Fibroblast of pulmonary artery (primary cell): ENCODE data around the gene TSHB.

Experiments used
- DNase-seq: peaks from one replicate; pipeline ENCODE4 v3.0.0-alpha.2; 2010; ENCODE audit warnings: low read depth
- H3K4me3 ChIP-seq: replicated peaks from 2 replicates; pipeline ENCODE4 v1.5.1; 2011; ENCODE audit warnings: low read depth, mild to moderate bottlenecking, control low read depth, low read length, moderate library complexity
- TF ChIP-seq, protein P1 (sequence below): IDR thresholded peaks from 2 replicates; pipeline ENCODE4 v1.5.1; 2011; ENCODE audit warnings: mild to moderate bottlenecking, control low read depth, low read length, inconsistent platforms; ENCODE audit errors: missing control alignments

TSHB gene

DNA sequence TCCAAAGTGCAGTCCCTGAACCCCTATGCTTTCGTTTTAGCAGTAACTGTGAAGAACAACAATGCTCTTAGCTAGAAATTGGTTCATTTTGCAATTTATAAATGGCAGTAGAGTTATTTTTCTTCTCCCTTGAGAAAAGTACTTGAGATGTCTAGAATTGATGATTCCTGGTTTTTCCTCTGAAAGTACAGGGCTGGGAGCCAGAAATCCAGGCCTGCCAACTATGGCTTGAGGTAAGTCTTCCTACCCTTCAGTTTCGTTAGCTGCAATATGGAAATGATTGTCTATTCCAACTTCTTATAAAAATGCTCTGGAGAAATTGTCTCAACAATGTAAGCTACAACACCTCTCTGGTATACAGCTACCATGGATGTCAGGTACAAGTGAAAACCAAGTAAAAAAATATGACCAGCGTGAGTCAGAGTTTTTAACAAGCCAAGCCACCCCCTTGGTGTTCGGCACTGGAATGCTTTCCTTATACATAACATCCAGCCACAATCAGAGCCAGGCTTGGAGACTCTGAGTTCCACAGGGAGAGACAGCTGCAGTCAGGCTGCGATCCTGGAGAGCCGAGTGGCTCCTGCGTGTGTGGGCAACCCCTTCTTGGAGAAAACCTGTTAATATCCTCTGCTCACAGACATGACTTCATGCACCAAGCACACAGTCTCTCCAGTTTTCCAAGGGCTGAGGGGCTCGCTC lies 37.7 kb downstream of the TSHB start:
- TF ChIP-seq, protein P1, sequence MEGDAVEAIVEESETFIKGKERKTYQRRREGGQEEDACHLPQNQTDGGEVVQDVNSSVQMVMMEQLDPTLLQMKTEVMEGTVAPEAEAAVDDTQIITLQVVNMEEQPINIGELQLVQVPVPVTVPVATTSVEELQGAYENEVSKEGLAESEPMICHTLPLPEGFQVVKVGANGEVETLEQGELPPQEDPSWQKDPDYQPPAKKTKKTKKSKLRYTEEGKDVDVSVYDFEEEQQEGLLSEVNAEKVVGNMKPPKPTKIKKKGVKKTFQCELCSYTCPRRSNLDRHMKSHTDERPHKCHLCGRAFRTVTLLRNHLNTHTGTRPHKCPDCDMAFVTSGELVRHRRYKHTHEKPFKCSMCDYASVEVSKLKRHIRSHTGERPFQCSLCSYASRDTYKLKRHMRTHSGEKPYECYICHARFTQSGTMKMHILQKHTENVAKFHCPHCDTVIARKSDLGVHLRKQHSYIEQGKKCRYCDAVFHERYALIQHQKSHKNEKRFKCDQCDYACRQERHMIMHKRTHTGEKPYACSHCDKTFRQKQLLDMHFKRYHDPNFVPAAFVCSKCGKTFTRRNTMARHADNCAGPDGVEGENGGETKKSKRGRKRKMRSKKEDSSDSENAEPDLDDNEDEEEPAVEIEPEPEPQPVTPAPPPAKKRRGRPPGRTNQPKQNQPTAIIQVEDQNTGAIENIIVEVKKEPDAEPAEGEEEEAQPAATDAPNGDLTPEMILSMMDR = no peak
- H3K4me3 ChIP-seq = no peak overlapping the region
- no peak for DNase-seq

DNA sequence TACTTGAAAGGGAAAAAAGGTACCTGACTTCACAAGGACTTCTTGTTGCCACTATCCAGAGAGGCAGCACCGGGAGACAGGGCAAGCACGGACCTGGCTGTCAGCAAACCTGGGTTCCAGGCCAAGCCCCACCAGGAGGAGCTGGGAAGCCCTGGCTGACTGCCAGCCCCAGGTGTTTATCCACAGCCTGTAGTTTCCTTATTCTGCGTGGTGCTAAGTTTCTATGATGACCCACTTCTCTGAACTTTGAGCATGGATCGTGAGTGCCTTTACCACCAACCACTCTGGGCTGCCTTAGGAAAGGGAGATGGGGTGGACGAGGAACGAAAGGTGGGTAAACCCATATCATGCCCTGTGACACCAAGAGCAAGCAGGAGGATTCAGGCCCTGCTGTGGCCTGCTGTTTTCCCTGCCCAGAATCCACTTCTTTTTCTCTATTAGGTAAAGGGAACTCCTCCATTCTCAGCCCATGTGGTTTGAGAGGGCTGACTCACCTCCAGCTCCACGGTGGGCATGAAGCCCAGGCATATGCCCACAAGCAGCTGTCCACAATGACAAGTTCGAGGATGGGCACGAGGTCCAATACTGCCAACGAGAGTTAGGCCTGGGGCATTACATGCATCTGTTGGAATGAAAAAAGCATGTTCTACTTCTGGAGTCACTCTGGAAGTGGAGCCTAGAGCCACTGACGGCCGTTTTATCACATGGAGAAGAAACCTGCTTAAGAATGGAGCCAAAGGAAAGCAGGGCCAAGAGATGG lies 39.4 kb downstream of the TSHB start:
- TF ChIP-seq, protein P1 = no peak
- DNase-seq = no peak
- no peak overlapping the region for H3K4me3 ChIP-seq

DNA sequence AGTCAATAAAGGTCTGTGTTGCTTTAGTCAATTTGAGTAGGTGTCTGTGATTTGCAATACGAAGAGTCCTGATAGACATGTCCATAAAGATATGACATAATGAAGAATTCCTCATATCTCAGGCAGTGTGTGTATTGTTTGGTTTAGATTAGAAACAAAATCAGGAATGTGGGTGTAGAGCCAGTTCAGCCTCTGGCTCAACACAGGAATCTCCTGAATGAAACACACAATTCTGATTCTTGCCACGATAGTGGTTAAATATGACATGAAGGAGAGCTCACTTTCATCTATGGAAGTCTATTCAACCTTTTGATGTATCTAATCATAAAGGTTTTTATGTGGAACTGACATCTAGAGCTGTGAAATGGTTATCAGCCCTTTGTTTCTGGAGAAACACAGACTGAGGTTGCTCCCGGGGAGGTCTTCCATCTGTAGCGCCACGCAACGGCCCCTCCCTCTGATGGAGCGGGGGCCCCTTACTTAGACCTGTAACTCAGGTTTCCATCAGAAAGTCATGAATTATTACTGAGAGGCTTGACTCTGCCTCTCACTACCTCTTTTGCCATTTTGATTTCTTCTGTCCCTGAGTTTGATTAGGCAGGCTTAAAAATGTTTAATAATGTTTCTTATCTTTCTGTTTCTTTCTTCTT lies 40.2 kb downstream of the TSHB start:
- no peak overlapping the region for H3K4me3 ChIP-seq
- TF ChIP-seq, protein P1 = no peak
- DNase-seq = no peak

DNA sequence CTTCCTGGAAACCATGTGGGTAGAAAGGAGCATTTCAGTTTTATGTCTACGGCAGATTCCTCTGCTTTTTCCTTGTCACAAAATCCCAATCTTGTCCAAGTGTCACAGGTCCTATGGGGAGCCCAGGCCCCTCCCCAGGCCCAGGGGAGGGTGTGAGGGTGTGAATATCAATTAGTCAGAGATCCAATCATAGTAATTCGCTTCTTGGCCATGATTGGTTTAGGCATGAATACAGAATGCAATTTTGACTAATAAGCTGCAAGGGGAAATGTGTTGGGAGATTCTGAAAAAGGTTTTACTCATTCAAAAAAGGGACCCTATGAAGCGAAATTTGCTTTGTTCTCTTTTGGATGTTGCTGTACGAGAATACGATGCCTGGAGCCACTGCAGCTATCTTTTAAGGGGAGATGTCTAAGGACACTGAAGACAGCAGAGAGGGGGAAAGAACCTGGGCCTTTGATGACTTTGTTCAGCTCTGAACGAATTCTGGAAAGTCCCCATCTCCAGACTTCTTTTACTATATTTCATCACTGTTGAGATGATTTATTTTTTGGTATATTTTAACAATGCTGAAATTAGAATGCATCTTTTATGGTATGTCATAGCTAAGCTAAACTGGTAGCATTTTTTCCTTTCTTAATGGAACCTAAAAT lies 41.5 kb downstream of the TSHB start:
- H3K4me3 ChIP-seq = no peak overlapping the region
- TF ChIP-seq, protein P1 = no peak
- no peak for DNase-seq

DNA sequence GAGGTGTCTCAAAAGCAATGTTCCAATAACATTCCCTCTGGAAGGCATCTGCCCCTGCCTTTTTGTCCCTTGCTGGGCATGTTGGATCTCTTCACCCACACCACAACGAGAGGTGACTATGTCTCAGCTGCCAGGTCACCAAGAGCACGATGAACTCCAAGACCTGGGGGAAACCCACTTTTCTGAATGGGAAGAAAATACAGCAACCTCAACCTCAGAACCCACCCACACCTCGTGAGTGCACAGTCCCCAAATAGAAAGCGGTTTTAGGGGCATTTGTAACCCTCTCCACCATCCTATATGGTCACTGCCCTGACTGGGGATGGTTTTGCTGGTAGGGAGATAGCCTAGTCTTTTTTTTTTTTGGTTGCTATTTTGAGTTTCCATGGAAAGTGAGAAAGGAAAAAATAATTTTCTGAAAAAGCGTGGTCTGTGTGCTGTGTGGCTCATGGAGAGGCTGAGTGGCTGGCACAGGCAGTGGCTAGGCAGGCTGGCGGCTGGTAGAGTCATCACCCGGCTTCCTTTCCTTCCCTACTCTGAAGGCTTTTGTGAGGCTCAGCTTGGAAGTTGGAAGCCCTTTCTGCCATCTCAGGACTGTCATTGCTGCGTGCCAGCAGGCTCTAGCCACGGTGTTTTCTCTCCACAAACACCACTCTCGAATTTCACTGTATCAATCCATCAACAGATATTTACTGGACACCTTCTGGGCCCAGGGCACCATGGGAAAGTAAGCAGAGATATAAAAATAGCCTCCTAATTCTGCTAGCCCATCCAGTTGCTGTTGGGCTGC lies 43.9 kb downstream of the TSHB start:
- no peak for DNase-seq
- TF ChIP-seq, protein P1 = no peak
- H3K4me3 ChIP-seq = no peak overlapping the region

DNA sequence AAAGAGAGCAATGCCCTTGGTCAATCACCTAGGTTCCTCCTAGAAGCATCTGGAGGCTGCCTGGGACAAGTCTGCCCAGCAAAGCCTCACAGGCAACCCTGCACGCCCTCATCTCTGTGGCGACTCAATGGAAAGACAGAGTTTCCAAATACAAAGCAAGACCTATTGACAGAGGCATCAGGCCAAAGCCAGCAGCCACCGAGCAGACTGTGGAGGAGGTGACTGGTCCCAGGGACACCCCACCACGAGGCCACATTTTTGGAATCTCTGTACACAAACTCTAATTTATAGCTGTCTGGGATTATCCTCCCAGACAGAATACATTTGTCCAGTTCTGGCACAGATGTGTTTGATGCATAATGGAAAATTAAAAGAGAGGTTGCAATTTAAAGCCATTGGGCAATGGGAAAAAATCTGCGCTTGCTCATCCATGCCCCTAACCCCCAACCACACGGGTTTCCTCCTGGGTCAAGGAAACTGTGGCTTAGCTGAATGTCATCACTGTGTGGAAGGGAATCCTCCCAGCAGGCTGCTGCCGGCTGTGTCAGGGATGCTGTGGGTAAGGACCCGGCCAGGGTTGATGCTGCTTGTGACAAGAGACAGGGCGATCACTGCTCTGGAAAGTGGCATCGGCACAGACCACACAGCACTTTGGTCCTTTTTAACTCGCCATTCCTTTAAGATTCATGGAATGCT lies 45.4 kb downstream of the TSHB start:
- H3K4me3 ChIP-seq = no peak overlapping the region
- TF ChIP-seq, protein P1 = no peak
- DNase-seq = no peak
